Dedifferentiated amniotic fluid mesenchymal stem cell (primary cell): ENCODE results near the gene NEK7.

Experiments used
- DNase-seq: peaks from one replicate; pipeline ENCODE4 v3.0.0-alpha.2; 2016; ENCODE audit errors: extremely low spot score

The NEK7 gene

DNA sequence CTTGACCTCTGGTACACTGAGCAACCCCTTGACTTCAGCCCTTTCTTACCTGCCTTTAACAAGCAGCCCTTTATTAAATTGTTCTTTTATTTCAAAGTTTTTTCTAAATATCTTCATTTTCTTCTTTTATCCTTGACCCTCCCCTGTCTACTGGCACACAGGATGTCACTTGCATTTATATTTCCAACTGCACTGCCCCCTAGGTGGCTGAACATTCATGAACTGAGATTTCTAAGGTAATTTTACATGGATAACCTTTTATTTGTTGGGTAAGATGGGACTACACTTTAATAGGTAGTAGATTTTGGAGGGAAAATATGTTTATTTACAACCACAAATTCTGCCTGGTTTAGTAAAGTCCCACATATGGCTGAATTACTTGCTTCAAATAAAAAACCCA, 193.7 kb downstream of the NEK7 start:
- no peak for DNase-seq

DNA sequence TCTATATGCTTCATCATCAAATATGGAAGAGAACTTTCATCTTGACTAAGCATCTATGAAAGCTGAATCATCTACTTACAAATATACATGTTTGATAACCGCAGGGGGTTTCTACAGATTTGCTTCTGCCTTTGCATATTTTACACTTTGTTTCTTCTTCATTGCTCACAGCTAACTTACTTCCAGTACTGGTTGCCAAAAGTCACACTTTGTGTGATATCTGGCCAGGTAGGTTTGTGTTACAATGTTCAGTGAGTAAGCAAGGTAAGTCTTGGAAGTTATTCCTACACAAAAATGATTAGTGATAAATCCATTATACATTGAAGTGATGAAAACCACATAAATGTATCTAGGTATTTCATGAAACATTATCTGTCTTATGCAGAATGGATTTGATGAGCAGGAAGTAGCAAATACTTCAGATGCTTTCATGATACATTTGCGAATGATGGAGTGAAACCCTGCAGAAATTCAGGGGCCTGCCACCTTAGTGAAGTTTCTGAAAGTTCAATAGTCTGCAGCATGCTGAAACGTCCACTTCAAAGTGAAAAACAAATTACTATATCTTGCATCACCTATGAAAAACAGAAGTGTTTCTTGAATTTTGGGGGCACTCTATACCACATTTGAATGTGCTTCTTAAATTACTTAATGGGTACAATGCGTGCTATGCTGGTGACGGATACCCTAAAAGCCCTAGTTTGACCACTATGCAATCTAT, 196.3 kb downstream of the NEK7 start:
- DNase-seq = no peak

DNA sequence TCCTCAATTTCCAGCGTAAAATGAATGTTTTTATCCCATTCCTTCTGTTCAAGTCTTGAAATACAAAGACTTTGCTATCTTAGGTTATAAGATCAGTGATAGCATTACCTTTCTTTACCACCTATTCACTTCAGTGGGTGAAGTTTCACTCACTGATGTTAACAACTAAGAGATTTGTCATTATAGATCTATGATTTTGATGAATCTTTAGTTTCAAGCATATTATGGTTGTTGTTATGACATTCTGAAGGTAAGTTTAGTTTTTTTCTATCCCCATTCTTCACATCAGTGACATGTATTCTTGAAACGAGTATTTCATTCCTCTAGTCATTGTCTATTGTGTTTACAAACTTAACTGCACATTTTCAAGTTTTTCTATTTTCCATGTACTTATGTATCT, 201.1 kb downstream of the NEK7 start:
- no peak for DNase-seq

DNA sequence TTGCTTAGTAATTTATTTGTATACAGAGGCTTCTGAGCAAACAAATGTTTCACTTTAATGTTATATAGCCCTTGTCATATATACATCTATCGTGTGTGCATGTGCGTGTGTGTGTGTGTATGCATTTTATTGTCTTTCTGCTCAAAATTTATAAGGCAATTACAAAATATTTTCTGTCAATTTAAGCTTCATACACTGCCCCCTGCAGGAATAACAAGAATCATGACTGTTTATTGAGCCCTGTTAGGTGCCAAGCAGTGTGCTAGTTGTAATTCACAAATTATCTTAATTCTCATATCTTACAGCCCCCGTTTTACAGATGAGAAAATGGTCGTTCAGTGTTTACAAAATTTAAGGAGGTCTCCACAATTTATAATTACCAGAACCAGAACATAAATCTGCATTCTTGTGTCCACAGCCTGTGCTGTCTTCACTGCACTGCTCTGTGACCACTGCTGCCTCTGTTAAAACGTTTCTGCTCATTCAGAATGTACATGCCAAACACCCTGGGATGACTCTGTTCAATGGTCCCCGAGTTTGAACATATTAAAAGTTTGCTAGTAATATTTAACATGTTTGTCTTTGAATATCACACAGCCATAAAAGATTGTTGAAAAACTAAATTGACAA, 202.3 kb downstream of the NEK7 start:
- no peak for DNase-seq

DNA sequence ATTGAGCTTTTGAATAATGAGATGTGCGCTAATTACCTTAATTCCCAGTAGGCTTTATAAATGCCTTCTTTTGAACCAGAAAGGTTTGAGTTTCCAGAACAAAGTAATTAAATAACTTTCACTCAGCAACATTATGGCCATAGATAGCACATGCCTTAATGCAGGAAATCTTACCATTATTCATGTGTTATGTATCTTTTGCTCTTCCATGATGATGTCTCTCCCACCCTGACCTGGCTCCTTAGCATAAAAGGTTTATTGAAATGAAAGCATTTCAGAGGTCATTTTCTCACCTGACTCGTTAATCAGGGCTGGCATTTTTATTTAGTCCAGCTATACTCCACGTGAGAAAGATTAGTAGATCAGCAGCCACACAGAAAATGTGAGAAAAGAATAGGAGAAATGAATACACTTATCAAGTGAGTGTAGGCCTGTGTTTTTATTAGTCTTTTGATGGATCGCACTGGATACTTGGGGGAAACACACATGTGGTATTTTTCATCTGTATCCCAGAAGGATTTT, 203.5 kb downstream of the NEK7 start:
- no peak for DNase-seq

DNA sequence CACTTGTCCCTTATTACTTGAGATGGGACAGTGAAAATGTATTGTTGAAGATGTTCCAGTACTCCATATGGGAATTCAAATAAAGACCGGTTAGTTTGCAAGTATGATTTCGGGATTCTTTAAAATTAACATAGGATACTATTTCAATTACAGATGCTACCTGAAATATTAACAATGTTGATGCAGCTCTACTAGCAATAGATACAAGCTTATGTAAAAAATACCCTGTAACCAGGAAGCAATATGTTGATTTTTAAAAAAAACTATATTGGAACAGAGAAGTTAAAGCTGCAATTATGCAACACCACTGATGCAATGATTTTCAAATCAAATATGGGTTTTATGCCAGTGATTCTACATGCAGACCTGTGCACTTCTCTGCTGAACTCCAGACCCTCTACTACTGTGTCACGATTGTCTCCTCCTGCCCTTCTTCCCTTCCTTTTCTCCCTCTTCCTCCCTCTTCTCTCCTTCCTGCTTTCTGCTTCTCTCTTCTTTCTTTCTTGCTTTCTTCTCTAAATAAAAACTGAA, 204.5 kb downstream of the NEK7 start:
- no peak for DNase-seq

DNA sequence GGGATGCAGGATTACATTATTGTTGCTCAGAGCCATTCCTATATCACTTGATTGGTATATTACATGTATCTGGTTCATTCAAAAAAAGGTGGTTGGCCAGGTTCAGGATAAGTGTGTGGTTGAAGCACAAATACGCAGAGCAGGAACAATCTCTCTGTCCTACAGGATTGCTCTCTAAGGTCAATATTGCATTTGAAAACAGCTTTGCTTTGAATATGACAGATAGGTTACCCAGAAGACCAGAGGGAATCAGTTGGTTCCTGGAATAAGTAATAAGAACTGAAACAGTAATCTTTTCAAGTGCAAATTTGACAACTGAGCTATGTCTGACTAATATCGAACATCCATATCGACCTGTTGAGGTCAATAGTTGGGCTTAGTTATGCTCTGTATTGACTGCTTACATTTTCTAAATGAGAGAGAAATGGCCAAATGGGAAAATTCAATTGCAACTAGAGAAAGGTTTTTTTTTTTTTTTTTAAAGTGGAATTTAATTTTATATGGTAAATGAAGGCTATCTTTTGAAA, 206.9 kb downstream of the NEK7 start:
- no peak for DNase-seq

DNA sequence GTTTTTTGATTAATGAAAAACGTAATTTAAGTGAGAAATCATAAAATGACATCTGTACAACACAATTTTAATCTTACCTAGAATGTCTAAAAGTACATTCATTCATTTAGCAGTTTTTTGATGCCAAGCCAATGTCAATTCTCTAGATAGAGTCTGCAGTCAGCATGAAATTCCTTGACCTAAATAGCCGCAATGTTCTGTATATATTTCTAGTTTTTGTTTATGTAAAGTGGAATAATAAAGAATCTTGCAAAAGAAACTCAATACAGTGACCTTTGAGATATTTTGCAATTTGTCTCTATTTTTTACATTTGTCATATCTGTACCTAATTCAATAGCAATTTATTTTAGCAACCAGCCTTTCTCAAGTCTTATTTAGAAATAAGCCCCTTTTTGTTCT, 207.7 kb downstream of the NEK7 start:
- DNase-seq = no peak

DNA sequence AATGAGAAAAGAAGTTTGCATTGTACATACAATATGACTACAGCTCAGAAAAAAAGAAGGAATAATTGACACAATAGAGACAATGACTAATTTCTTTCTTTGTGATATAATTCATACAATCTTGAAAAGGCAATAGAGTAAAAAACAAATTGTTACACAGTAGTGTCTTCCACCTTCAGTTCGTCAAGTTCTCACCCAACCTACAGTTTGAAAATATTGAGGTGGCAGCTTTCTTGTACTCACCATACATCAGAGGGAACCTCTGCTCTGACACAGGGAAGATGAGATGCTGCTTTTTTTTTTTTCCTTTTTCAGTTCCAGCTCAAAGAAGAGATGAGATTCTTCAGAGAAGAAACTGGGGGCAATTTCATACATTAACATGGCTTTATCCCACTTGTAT, 210.5 kb downstream of the NEK7 start:
- no peak for DNase-seq

DNA sequence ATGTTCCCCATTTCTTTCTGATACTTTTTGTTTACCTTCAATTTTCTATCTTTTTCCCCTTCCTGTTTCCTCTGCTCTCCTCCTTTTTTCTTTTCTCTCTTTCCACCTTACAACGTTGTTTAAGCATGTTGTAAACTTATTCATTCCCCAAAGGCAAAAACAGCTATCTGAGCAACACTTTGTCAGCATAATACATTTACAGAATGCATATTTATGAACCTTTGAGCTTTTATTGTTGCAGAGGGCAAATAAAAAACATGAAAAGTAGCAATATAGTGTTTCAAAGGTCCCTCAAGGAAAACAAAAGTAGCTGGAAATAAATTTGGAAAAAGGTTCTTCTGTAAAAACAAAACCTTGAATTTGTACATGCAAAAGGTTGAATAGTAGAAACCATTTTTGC, 214.2 kb downstream of the NEK7 start:
- DNase-seq = no peak
